Suppressor macrophage (primary cell): ENCODE data around the gene PUM1.
A peak's percentile ranks its signal among the peaks of the same experiment; 100 is the strongest.
"Not testable (repeated sequence)": the region's sequence is repeated elsewhere in the genome, so short reads cannot be mapped to it uniquely, and the experiment has no call there.

Experiments used
- DNase-seq, 4 experiments: peaks; one replicate each; pipeline ENCODE4 v3.0.0-alpha.2; 2020 to 2022

The PUM1 gene

DNA sequence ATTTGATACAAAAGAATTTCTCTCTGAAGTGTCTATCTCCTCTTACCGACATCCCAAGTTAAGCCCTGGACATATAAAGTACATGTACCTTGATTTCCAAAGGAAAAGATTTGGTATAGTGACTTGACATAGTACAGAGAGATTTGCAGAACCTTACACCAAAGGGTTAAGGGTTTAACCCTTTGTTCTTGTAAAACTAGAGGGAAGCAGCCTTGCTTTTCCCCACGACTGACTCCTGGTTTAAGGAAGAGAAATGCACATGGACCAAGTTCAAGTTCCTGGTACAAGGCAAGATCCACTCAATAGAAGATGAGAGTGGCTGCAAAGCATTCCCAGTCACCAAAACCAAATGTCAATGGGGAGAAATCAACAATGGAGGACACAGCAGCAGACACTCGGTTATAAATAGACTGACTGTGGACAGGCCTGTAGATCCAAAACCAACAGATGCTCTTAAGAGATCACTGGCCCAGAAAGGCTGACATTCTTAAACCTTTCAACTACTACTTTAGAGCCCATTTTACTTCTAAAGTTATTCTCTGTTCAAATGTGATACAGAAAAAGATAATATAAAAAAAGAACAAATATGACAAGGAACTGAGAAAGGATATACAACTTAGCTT, 69.4 kb downstream of the PUM1 start:
- DNase-seq: no peak

DNA sequence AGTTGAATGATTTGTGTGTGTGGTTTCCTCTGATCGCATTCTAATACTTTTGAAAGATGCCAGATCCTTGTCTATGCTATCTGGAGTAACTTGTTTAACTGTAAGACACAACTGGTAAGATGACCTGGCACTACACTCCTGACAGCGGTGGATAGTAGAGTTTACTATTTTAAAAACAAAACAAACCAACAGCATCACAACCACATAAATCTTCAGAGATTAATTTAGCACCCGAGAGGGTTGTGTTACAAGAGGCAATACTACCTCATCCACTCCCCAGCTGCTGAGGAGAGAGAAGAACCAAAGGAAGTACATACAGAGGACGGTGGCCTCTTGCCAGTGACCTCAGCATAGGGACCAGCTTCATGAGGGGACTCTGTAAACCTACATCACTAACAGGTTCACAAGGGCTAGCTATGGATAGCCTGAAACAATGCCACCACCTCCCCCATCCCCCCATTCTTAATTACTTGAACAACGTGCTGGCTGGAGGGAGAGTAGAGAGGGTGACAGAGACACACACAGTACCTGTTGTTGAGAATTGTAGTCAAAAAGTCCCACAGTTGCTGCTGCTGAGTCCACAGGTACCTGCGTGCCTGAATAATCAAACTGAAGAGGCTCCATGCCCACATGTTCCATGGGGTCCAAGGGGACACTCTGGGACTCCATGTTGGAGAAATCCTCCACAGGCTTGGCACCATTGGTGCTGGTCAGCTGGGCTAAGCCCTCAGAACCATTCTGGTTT, 73.5 kb downstream of the PUM1 start:
- DNase-seq: no peak

DNA sequence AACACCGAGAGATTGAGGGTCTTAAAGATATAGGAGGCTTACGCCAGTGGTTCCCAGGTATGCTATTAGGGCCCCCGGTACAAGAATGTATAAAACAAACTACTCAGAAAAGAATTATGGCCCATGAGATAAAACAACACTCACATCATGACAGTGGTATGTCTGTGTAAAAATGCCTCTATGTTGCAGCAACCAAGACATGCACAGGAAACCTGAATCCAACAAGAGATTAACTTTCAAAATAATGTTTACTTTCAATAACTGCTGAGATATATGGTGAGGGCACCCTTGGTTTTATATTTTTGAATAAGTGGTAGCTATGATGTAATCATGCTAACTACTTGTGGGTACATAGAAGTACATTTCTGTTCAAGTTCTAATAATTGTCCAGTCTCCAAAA, 74.9 kb downstream of the PUM1 start:
- DNase-seq: no peak

DNA sequence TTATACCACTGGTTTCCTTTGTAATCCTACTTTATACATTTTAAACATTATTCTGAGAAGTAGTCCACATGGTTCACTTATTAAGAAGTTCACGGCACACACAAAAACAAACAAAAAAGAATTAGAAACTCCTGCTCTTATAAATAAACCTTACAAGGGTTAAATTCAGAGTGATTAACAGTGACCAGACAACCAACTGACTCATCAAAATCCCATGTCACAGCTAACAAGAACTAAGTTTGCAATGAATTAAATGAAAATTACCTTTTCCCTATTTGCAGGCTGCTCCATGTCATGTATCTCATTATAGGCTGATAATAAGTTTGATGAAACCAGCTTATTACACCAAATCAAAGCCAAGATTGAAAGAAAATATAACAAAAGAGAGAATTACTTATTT, 77.5 kb downstream of the PUM1 start:
- no peak for DNase-seq

DNA sequence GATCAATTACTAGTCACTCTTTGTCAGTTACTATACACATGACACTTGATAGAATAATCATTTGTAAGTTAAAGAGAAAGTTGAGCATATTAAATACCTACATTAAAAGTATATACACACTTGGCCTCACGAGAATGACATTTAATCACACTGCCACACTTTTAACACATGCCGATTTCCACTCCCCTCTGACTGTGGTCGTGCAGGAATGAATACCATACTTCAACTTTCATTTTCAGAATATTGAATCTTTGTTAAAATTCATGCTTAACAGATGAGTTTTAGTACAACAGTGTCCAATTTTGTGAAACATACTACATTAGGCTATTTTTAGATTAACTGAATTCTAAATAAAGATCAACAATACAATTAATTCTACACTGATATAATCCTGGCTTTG, 78.8 kb downstream of the PUM1 start:
- no peak for DNase-seq

DNA sequence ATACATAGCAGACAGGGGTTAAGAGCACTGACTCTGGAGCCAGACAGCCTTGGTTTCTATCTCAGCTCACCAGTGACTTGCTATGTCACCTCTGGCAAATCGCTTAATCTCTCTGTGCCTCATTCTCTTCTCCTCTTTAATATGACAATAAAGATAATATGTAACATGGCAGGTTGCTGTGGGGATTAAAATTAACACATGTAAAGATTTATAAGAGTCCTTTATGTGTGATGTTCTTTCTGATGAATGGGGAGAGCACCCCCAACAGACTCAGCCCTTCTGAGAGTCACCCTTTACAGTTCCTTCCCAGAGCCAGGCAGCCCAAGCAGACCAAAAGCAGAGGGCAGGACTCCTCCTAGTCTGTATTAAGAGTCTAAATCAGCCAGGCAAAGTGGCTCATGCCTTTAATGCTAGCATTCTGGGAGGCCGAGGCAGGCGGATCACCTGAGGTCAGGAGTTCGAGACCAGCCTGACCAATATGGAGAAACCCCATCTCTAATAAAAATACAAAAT, 80.5 kb downstream of the PUM1 start:
- DNase-seq: no peak

DNA sequence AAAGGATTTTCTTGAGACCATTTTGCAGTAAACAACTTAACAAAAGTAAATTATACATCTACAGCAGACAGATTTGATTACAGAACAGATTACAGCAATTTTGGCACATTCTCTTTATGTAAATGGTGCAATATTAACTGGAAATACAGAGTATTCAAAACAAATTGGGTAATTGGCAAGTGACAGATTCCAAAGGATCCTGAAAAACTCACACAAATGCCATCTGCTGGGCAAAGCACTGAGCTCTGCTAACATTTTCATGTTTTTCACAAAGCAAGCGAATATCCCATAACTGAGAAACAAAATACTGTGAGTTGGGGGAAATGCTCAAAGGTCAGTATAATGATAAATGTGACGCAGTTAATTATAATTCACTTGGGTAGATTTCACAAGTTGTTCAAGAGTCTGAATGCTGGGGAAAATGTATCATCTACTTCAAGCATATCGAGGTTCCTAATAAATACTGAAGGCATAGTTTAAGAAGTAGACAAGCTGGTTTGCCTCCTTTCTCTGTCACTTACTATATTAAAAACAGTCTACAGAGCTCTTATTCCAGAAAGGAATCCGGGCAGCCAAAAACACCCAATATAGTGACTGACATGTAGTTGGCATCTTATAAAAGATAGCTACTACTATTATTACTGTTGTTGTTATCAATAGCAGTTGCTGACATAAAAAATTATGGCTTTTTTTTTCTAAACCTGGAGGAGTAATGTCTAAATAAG, 81.2 kb downstream of the PUM1 start:
- peak in 1 of 4 experiments; percentile 6 for DNase-seq

DNA sequence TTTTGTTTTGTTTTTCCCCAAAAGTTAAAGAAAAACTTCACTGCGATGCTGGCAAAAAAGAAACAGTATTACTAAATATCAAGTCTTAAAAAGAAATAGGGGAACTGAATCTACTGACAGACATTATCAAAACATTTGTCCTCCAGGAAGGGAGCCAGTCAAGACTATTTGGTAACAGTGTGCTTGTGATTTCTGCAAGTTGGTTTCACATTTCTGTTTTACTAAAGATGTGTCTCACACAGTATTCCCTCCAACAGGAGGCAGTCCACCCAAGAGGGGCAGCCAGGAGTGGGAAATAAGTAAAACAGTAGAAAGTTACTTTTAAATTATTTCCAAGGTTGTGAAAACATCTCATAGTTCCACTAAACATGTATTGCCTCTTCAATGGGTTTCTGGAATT, 82.6 kb downstream of the PUM1 start:
- DNase-seq: peak; percentile 59 to 84 (median 72)

GRCh38 chr1:30982431-30982830, 83.1 kb downstream of the PUM1 start:
- no peak for DNase-seq

- DNase-seq: peak in 2 of 4 experiments; percentile 3 to 6
Observed at GRCh38 chr1:30981172-30981571, 84.3 kb downstream of the PUM1 start.

DNA sequence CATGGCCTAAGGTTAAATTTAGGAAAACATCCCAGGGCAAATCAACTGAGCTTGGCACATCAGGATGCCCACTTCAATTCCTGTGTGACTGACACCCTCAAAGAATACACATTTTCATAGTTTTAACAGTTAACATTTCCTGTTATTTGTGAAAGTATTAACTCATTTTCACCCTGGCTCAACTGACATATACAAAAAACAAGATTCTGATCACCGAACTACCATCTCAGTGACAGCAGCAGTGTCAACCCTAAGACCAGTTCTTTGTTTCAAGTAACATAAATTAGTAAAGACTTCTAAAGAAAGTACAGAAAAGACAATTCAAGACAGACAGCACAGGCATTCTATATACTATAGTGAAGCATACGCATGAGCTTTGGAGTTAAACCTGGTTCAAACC, 88.0 kb downstream of the PUM1 start:
- no peak for DNase-seq

DNA sequence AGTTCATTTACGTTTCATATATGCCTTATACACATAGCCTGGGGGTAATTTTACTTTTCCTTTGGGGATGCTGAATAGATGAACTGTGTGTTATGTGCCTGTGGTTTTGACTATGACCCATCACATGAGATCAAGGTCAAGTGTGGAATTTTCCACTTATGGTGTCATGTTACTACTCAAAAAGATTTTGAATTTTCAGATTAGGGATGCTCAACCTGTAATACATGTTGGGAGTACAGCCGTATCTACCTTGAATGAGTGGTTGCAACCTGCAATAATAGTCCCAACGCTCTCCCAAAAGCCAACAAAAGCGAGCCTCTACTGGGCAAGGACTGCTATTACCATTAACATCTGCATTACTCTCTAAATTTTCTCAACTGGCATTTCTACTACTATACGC, 88.4 kb downstream of the PUM1 start:
- DNase-seq: no peak

- peak; percentile 45 to 78 (median 62) for DNase-seq
Observed at GRCh38 chr1:30976143-30976542, 89.4 kb downstream of the PUM1 start.

GRCh38 chr1:30975217-30975616, 90.3 kb downstream of the PUM1 start:
- DNase-seq: no peak

GRCh38 chr1:30974536-30974935, 91.0 kb downstream of the PUM1 start:
- DNase-seq: no peak

GRCh38 chr1:30972349-30972748, 93.2 kb downstream of the PUM1 start:
- not testable (repeated sequence) for DNase-seq

- peak in 3 of 4 experiments; percentile 19 to 67 (median 54) for DNase-seq
Observed at GRCh38 chr1:30971496-30971895, 94.0 kb downstream of the PUM1 start.

- DNase-seq: no peak
Observed at GRCh38 chr1:30969903-30970302, 95.6 kb downstream of the PUM1 start.

DNA sequence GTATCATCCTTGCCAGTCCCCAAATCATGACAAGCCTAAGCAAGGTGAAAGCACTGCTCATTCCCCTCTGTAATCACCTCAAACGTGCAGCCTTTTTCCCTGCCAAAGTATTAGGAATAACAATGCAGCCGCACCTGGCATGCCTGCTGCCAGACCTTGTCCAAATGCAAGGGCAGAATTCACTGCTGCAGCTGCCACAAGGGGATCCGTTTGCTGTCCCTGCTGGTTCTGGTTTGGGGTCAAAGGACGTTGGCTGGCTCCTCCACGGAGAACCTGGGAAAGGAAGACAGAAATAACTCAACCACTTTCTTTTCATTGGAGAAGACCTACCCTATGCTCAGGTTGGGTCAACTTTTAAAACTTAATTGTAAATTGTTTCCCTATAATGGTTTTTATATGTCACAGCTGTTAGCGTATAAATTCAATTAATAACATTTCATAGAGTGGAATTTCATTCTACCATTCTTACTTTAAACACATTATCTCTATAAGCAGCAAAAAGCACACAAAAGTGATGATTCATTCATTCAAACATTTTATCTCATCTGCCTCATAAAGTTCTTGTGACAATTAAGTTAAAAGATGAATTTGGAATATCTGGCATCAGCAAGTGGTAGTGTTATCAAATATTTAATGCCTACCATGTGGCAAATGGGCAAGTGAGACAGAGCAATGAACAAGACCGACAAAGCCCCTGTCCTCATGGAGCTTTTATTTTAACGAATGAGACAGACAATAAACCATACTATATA, 97.1 kb downstream of the PUM1 start:
- DNase-seq: no peak

GRCh38 chr1:30966690-30967369, 98.7 kb downstream of the PUM1 start:
- no peak for DNase-seq

DNA sequence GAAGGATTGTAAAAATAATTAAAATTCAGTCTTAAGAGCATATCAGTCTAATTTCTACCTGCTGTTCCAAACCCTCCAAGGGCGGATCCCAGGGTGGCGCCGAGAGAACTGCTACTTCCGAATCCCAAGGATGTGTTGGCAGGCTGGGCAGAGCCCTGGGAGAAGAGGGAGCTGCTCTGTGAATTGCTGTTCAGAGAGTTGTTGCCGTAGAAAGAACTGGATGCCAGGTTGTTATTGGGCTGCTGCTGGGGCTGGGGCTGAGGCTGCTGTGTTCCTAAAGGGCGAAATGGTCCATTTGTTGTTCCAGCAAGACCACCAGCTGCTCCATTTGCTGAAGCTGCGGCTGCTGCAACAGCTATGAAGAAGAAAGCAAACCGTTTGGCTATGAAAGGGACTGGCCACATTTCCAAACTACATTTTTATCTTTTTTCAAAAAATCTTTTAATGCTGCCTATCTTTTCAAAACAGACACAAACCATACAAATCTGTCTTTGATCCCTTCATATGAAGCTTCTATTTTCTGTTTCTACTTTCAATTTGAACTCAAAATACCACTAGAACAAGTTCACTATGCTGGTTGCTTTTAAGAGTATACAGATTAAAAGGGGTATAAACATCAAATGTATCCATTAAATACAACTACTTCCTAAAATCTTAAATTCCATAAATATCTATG, 99.5 kb downstream of the PUM1 start:
- no peak for DNase-seq

- no peak for DNase-seq
Observed at GRCh38 chr1:30964706-30965105, 100.8 kb downstream of the PUM1 start.
